CD4-positive, alpha-beta T cell treated with Interleukin-21 for 1 hour (primary cell): ENCODE measurements around the gene CASQ1.

Source experiments
- DNase-seq: peaks from one replicate; pipeline ENCODE4 v3.0.0-alpha.2; 2020

Gene CASQ1

DNA sequence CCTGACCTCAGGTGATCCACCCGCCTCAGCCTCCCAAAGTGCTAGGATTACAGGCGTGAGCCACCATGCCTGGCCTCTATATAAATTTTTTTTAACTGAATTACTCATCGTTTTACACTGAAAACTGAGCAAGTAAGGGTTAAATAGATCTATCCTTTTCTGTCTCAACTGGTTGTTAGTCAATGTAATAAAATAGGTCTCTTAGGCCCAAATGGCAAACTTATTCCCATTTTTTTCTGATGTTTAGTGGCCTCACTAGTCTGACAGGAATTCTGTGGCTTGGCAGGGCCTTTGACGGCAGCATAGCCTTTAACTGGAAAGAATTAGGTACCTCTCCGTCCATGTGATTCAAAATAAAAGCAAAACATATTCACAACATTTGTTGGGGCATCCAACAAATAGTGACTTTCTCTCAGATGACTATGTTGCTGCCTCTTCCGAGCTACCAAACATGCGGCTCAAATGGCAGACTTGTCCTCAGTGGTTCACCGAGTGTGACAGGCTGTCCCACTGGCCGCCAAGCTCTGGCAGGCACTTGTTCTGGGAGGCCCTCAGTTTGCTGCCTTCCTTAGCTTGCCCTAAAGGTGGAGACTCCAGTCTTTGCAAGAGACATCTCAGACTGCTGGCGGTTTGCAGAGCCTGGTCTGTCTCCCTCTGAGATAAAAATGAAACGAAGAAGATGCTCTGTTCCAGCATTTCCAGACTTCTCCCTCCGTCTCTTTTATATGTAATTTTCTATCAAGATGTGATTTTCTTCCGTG is 21.6 kb upstream of the CASQ1 start:
- no peak for DNase-seq

DNA sequence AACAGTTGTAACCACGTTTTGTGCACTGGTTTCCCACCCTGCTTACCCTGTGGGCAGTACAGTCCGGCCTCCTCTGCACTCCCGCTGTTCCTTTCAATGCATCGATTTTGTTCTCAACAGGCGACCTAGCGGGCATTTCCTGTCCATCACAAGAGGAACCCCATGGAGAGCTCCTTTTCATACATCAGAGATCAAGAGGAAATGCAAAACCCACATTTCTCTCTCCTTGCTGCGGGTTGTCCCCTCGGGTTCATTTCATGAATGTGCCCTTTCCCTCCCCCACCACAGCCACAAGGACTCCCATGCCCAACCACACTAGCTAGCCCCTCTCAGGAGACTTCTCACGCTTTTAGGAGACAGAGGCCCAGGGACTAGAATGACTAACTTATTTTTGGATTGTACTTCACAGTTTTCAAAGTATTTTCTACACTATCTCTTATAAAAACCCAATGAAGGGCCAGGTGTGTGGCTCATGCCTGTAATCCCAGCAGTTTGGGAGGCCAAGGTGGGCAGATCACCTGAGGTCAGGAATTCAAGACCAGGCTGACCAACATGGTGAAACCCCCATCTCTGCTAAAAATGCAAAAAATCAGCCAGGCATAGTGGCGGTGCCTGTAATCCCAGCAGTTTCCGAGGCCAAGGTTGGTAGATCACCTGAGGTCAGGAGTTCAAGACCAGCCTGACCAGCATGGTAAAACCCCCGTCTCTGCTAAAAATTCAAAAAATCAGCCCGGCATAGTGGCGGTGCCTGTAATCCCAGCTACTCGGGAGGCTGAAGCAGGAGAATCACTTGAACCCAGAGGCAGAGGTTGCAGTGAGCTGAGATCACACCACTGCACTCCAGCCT is 20.6 kb upstream of the CASQ1 start:
- DNase-seq = no peak

DNA sequence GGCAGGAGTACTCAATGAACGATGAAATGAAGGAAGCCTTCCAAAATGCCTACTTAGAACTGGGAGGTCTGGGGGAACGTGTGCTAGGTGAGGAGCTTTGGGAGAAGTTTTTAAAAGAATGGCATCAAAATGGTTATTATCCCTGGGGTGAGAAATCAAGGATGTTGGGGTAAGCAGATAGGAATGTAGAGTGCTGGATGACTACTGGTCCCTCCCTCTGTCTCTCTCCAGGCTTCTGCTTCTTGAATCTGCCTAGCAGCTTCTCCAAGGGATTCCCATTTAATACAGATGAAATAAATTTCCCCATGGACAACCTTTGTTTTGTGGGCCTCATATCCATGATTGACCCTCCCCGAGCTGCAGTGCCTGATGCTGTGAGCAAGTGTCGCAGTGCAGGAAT is 19.0 kb upstream of the CASQ1 start:
- no peak for DNase-seq

DNA sequence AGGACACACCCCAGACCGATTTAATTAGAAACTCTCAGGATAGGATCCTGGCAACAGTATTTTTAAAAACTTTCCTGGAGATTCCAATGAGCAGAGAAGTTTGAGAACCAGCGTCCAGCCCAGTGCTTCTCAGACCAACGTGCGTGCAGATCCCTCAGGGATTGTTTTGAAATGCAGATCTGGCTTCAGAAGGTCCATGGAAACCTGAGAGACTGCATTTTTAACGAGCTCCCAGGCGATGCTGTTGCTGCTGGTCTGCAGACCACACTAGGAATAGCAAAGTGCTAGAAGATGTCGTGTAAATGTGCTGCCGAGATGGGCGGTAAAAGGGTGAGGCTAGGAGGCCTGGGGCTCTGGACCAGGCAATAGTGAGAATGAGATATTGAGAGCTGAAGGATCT is 18.4 kb upstream of the CASQ1 start:
- DNase-seq = no peak

DNA sequence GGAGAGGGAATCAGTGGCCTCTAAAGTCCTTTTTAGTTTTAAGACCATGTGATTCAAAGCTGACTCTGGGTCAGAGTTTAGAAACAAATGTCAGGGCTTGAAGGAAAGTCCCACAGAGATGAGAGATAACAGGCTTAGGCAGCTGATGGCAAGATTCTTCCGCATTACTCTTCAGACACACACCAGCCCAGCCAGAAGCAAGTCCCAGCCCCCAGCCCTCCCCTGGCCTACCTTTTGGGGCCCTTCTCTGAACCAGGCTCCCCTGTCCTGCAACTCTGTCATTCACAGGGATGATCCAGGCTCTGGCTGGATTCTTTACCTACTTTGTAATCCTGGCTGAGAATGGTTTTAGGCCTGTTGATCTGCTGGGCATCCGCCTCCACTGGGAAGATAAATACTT is 13.1 kb upstream of the CASQ1 start:
- DNase-seq = no peak

DNA sequence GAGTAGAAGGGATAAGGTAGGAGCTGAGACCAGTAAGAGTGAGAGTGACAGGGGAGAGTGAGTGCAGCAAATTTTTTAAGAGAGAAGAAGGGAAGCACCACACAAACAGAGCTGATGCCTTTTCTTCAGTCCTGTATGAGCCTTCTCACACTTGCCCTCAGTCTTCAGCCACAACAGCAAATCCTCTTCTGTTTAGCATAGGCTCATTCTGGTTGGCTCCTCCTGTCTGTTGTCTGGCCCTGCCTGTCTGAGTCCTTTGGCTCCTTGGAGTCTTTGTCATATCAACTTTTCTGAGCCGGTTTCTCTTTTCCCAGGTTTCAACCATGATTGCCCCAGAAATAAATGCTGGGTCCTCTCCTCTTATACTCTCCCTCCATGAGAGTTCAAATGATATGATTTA is 12.7 kb upstream of the CASQ1 start:
- no peak for DNase-seq

DNA sequence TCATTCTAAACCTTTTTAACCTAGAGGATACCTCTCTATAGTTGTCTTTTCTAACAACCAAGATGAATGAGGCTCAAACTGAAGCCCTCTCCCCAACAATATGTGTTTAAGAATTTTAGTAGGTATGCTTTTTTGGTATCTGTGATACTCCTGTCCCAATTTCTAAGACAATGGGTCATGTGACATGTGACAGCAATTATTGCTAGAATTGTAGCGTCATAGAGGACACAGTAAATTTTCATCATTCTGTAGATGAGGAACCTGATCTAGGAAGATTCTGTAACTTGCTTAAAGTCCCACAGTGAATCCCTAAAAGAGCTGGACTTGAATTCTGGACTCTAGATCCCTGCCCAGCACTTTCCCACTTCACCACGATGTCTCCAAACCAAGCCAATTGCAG is 11.6 kb upstream of the CASQ1 start:
- DNase-seq = no peak

DNA sequence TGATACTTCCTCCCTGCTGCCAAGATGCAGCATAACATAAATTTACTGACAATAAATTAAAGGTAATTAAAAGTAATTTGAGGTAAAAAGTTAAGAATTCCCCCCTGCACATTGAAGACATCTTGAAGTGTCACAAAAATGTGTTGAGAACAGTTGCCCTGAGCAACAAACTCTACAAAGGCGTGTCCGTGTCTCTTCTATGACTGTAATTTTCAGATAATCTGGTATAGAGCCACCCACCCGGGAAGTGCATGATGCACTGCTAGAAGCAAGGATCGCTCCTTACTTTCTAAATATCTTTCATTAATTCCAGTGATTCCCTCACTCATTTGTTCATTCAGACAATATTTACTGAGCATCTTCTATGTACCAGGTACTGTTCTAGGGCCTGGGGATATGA is 11.0 kb upstream of the CASQ1 start:
- DNase-seq = no peak

DNA sequence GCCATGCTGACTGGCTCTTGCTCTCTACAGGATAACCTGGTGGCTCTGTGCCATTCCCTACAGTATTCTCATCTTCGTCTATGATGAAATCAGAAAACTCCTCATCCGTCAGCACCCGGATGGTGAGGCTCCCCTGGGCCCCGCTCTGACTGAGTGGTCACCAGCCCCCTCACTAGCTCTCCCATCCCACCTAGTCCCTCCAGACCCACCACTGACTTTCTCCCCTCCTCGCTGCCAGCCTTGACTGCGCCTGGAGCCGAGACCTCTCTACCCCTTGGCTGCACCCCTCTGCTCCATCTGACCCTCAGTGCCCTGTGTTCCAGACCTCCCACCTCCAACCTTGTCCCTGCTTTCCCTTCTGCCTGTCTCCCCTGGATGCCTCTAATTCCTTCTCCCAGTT is 4.1 kb upstream of the CASQ1 start:
- DNase-seq = no peak

DNA sequence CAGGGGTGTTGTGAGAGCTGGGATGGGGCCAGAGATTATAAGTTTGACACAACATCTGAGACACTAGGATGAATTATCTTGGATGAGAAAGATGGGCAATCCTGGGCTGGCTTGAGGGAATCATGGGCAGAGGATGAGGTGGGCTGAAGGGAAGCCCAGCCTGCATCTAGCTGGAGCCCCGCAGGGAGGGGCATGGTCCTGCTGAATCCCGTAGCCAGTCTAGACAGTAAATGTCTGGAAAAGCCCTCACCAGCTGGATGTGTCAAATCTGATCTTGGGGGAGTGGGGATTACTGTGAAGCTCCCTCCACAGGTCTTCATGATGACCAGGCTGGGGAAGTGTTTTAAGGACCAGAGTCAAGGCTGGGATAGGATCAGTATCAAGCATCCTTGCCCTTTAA is 3.6 kb upstream of the CASQ1 start:
- DNase-seq = no peak

DNA sequence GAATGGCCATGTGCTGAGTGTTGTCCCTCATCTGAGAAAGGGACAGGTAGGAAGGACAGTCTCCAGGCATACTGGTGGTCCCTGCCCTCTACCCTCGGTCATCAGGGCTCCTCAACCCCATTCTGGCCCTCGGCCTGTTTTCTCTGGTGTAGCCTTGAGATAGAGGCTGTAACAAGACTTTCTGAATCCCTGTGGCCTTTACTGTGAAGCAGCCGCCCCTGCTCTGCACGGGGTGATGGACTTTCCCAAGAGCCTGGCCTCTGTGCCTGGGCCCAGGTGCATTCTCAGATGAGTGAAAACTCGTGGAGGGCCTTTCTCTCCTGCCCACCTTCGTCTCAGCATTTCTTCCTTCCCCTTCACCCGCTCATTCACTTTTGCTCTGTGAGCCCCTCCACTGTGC is 3.0 kb upstream of the CASQ1 start:
- DNase-seq = no peak

DNA sequence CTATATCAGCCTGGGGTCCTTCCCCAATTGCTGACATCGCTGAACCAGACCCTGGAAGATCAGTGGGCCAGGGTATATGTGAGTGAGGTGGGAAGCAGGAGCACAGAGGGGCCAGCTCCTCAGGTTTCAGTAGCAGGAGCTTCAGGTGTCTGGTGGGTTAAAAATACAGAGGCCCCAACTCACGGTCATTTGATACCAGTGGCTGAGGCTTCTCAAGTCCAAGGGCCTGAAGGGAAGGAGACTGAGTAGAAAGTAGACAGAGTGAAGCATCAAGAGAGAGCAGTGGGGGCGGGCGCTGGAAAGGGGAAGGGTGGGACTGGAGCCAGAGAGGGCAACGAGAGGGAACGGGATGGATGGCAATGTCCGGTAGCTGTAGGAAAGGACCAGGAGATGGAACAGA is 2.0 kb upstream of the CASQ1 start:
- DNase-seq = no peak

DNA sequence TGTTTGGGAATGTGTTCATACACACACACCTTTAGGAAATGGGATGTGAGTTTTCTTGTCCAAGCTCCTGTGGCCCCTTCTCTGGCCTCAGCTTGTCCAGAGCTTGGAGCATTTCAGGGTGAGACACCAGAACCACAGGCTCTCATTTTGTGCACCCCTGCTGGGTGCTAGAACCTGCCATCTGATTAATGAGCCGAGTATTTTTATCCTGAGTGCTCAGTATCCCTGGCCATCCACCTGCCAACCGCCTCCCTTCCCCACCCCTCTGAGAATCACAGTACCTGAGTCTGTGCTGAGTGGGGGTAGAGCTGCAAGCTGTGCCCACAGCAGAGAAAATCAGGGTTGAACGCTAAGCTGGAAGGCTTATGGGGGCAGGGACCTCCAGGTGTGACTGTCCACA is 1.4 kb downstream of the CASQ1 start:
- DNase-seq = no peak

DNA sequence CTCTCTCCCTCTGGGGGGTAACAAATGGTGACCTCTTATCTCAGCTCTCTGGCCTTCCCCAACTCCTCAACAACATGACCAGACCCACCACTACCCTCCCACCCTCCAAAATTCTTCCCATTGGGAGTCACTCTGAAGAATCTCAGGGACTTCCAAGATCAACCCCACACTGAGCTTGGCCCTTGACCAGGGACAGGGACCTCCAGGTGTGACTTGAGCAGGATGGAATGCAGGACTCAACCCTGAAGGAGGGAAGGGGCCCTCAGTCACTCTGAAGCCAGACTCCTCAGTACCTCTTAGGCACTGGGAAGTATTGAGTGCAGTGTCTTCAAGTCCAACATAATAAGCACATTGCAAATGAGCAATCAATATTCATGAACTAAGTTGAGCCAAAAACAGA is 1.9 kb downstream of the CASQ1 start:
- no peak for DNase-seq

DNA sequence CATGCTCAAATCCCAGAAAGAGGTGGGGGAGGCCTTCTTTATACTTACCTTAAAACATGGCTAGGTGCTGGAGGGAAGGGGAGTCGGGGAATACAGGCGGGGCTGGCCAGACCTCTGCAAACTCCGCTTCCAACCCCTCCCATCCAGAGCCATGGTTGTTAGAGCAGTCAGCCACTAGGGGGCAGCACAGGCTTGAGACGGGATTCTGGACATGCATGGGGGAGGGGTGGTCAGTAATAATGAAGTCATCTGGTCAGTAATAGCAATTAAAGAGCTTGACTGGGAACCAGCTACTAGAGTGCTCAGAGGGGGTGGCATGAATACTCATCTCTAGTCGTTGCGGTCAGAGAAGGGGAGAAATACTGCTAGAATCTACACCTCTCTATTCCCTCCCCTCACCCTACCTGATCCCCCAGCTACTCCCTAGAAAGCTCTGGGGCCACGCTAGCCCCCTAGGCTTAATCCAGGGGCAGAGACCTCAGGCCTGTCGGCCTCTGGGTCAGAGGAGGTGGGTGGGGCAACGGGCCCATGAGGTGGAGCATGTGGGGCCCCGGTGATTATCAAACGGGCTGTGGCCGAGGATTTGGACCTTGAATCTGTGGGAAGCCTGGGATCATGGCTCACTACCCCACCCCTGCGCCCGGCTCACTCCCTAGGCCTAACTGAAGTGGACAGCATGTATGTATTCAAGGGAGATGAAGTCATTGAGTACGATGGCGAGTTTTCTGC is 2.9 kb downstream of the CASQ1 start:
- peak; percentile 80 for DNase-seq

DNA sequence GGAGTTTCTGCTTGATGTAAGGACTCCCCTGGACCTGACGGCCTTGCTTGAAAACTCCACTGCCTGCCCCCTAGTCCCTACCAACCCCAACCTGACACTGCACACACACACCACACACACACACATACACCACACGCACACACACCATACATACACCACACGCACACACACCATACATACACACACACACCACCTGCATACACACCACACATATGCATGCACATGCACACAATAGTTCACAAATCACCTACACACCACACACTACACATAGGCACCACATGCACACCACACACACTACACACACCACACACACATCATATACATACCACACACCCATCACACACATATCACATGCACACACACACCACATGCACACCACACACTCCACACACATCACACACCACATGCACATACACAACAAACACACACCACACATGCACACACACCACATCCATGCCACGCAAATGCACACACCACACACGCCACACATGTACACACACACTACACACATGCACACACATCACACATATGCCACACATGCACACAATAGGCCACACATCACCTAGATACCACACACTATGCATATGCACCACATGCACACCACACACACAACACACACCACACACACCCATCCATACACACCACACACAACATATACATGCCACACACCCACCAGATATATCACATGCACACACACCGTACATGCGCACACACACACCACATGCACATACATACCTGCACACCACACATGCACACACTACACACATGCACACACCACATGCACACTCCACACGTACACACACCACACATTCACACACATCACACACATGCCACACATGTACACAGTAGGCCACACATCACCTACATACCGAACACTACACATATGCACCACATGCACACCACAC is 3.7 kb downstream of the CASQ1 start:
- DNase-seq = no peak

DNA sequence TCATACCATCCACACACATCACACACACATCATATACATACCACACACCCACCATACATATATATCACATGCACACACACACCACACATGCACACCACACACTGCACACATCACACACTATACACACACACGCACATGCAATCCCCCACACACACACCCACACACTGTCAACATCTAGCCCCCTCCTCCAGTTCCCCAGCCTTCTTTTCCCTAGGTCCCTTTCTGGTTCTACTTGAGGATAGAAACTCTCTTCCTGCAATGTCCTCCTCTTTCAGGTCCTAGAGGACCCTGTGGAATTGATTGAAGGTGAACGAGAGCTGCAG is 4.3 kb downstream of the CASQ1 start:
- DNase-seq = no peak

DNA sequence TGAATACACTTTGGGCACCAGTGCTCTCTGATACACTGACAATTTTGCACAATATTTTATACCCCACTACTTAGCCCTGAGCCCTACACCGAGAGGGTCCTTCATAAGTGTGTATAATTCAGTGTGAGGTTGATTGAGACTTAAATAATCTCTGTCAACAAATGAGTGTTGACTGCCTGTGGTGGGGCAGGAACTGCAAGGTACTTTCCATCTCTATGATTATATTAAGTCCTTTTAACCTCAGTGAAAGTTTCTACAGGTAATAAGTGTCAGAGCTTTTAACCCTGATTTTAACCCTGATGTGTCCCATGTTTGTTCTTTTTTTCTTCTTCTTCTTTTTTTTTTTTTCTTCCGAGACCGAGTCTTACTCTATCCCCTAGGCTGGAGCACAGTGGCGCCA is 5.8 kb downstream of the CASQ1 start:
- DNase-seq = no peak

DNA sequence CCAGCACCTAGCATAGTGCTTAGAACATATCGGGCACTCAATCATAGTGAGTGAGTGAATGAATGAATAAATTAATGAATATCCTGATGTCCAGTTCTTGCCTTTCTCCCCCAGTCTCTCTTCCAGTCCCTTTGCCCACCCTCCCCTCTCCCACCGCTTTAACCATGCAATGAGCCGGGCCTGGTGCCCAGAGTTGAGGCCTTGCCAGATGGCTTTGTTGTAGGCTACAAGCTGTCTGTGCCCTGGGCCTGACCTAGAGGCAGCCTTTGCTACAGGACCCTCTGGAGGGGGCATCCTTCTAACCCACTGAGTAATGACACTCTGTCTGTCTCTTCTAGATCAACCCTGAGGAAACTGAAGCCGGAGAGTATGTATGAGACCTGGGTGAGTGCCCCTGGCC is 6.9 kb downstream of the CASQ1 start:
- DNase-seq = no peak

DNA sequence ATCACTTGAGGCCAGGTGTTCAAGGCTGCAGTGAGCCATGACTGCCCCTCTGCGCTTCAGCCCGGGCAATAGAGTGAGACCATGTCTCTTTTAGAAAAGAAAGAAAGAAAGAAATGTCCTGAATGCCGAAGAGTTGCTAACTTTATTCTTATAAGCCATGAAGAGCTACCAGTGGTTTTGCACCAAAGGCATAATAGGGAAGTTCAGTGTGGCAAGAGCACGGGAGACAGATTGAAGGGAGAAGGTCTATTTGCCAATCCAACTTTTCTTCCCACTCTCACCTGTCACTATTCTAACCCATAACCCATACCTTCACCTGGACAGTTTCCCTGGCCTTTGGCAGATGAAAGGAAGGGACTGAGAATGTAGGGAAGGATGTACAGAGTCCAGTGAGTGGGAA is 10.4 kb downstream of the CASQ1 start:
- DNase-seq = no peak

DNA sequence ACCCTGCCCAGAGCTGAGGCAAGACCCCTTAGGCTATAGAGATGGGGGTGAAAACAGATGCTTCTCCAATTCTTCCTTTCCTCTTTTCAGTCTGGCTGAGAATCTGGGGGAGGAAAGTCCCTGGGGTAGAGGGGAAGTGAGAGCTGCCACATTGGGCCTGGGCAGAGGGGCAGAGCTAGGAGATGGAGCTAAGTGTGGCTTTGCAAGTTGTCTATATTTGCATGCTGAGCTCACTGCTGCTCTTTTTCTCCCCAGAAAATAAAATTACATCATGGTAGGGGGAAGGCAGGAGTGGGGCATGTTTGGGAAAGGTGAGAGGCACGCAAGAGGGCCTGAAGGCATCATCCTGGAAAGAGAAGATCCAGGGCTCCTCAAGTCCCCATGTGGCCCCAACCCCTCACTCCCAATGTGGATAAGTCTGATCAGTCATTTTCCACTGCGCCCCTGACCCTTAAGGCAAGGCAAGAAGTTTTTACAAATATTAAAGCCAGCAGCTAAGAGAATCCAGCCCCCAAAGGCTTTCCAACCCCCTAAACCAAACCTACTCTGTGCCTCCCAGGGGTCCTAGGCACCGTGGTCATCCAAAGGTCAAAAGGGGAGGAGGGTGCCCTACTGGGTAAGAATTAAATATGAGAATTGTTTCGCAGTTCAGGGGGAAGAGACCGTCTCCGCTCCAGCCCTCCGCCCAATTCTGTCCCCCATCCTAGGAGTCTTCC is 14.3 kb downstream of the CASQ1 start:
- DNase-seq = peak; percentile 36
